Natural killer cell (primary cell): ENCODE data around the gene RAB11FIP3. TPM values are rescaled to one million over a fixed set of nuclear protein-coding genes. Genes with fewer than 3 reads are reported as not detected.

ENCODE experiments used
- ATAC-seq, 3 donors: fragments of 150-1000 bp in 2 of 3; fragments of 200-7000 bp in 1 of 3; cut with Tn5 transposase; 1 replicate in 1 of 3; 2 replicates in 2 of 3; pipeline ENCODE4 v1.10.0; 2021; ENCODE audit warnings: mild to moderate bottlenecking in 2 of 3, moderate library complexity in 2 of 3
- DNase-seq, 2 donors: peaks; one replicate each; pipeline versions ENCODE4 v3.0.0 to v3.0.0-alpha.2; 2013 to 2021; ENCODE audit warnings: mixed read lengths in 1 of 2
- H3K27ac ChIP-seq: one replicate; pipeline ENCODE4 v1.5.1; 2013; ENCODE audit warnings: mild to moderate bottlenecking, low read length
- H3K27me3 ChIP-seq: one replicate; pipeline ENCODE4 v1.6.1; 2013; ENCODE audit warnings: low read length; ENCODE audit not compliant: control insufficient read depth, insufficient read depth
- H3K36me3 ChIP-seq: one replicate; pipeline ENCODE4 v1.6.1; 2013; ENCODE audit warnings: low read length; ENCODE audit not compliant: control insufficient read depth, insufficient read depth
- H3K4me1 ChIP-seq: one replicate; pipeline ENCODE4 v1.6.1; 2013; ENCODE audit warnings: low read length; ENCODE audit not compliant: control insufficient read depth, insufficient read depth
- H3K4me3 ChIP-seq: one replicate; pipeline ENCODE4 v1.5.1; 2013; ENCODE audit warnings: low read length
- H3K9me3 ChIP-seq: one replicate; pipeline ENCODE4 v1.6.1; 2013; ENCODE audit warnings: low read length; ENCODE audit not compliant: control insufficient read depth, insufficient read depth
- H3K27ac Mint-ChIP-seq, 2 donors: one replicate each; pipeline ENCODE4 v1.8.0; 2022; ENCODE audit warnings: mild to moderate bottlenecking in 2 of 2, mixed read lengths in 2 of 2, moderate library complexity in 1 of 2
- H3K27me3 Mint-ChIP-seq, 2 donors: one replicate each; pipeline ENCODE4 v1.8.0; 2022; ENCODE audit warnings: low read depth in 2 of 2, mixed read lengths in 2 of 2
- H3K36me3 Mint-ChIP-seq: one replicate; pipeline ENCODE4 v1.8.0; 2022; ENCODE audit warnings: mixed read lengths
- H3K4me1 Mint-ChIP-seq, 2 donors: one replicate each; pipeline ENCODE4 v1.8.0; 2022; ENCODE audit warnings: mixed read lengths in 2 of 2
- H3K4me3 Mint-ChIP-seq: one replicate; pipeline ENCODE4 v1.8.0; 2022; ENCODE audit warnings: mild to moderate bottlenecking, moderate library complexity, mixed read lengths
- H3K9me3 Mint-ChIP-seq, 2 donors: one replicate each; pipeline ENCODE4 v1.8.0; 2022; ENCODE audit warnings: mixed read lengths in 2 of 2
- WGBS: methylation state at CpG from one replicate; pipeline ENCODE4 v1.1.7; 2013; ENCODE audit warnings: missing lambda C conversion rate; ENCODE audit not compliant: insufficient coverage; 5-methylcytosine and 5-hydroxymethylcytosine counted together
- intact Hi-C: fragments of 100-400 bp; cut with micrococcal nuclease; formaldehyde crosslinking; loops from one replicate; pipeline ENCODE4 v1.14.2; 2022
- total RNA-seq, 4 donors: library from RNA; stranded (reverse); fragments of 120-200 nt in 1 of 4; gene quantifications; one replicate each; pipeline versions ENCODE4 v1.2.3 to v1.2.4, GENCODE V29; 2013 to 2022
- TF ChIP-seq, protein P1 (sequence below): fragments of 200-600 bp; IDR thresholded peaks from one replicate; pipeline ENCODE4 v1.8.0; 2022; ENCODE audit warnings: antibody characterized with exemption

Gene RAB11FIP3
- total RNA-seq, 3 donors from 2014 or later (not counting 1 experiment from before 2014, with no cell fraction given): 51.0 to 61.2 (median 55.3) TPM

DNA sequence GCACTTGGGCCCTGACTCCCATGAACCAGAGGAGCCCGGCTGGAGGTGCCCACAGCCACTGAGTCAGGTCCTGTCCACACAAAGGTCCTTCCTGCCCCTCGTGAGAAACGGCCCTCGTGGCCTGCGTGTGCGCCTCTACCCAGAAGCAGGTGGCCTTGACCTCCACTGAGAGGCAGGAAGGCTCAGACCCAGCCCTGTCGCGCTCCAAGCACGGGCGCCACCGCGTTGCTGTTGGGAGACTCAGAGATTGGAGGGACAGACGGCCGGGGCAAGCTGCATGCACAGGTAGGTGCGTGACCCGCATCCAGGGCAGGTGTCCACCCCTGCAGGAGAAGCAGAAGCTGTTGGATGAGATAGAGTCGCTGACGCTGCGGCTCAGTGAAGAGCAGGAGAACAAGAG is 94.0 kb downstream of the RAB11FIP3 start:
- H3K36me3 ChIP-seq: peaks cover 7% of the 10 kb centered on the region
- Mint-ChIP-seq H3K36me3 (no peaks in the 10 kb centered on the region), H3K27me3 (no peaks in the 10 kb centered on the region), H3K4me1 (no peaks in the 10 kb centered on the region), H3K9me3 (no peaks in the 10 kb centered on the region), H3K4me3 (no peak overlapping the region), H3K27ac (no peak overlapping the region)
- 95% methylated on average over 19 of the region's 19 CpGs for WGBS
- no peaks in the 10 kb centered on the region for H3K27me3 ChIP-seq
- H3K9me3 ChIP-seq: no peaks in the 10 kb centered on the region
- intact Hi-C loops: no loop called here
- TF ChIP-seq, protein P1, sequence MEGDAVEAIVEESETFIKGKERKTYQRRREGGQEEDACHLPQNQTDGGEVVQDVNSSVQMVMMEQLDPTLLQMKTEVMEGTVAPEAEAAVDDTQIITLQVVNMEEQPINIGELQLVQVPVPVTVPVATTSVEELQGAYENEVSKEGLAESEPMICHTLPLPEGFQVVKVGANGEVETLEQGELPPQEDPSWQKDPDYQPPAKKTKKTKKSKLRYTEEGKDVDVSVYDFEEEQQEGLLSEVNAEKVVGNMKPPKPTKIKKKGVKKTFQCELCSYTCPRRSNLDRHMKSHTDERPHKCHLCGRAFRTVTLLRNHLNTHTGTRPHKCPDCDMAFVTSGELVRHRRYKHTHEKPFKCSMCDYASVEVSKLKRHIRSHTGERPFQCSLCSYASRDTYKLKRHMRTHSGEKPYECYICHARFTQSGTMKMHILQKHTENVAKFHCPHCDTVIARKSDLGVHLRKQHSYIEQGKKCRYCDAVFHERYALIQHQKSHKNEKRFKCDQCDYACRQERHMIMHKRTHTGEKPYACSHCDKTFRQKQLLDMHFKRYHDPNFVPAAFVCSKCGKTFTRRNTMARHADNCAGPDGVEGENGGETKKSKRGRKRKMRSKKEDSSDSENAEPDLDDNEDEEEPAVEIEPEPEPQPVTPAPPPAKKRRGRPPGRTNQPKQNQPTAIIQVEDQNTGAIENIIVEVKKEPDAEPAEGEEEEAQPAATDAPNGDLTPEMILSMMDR: no peak
- H3K4me3 ChIP-seq: no peak overlapping the region
- no peak for ATAC-seq
- DNase-seq: no peak
- H3K4me1 ChIP-seq: peaks cover 3% of the 10 kb centered on the region
- H3K27ac ChIP-seq: no peak overlapping the region

DNA sequence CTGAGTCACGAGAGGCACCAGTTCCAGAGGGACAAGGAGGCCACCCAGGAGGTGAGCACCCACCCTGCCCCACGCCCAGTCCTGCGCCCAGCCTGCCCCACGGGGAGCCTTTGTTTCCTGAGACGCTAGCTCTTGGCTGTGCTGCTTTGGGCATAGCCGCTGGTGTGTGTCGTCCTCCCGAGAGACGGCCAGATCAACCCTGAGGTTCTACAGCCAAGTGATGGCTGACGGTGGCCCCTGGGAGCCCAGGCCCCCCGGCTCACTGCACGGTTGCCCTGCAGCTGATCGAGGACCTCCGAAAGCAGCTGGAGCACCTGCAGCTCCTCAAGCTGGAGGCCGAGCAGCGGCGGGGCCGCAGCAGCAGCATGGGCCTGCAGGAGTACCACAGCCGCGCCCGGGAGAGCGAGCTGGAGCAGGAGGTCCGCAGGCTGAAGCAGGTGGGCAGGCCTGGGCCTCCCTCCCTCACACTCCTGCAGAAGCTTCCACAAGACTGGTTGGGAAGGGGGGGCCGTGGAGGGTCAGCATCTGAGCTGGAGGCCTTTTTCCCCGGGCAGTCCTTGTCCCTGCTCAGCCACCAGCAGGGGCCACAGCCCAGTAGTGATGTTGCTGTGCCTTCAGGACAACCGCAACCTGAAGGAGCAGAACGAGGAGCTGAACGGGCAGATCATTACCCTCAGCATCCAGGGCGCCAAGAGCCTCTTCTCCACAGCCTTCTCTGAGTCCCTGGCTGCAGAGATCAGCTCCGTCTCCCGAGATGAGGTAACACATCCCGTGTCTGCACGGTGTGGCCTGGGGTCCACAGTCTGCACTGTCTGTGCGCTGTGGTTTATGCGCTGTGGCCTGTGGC is 94.6 kb downstream of the RAB11FIP3 start:
- no peak overlapping the region for H3K27ac ChIP-seq
- H3K4me3 ChIP-seq: no peak overlapping the region
- no peaks in the 10 kb centered on the region for H3K9me3 ChIP-seq
- ATAC-seq: no peak
- peaks cover 7% of the 10 kb centered on the region for H3K36me3 ChIP-seq
- H3K4me3 Mint-ChIP-seq: no peak overlapping the region
- H3K27ac Mint-ChIP-seq: no peak overlapping the region
- H3K4me1 ChIP-seq: peaks cover 5% of the 10 kb centered on the region
- TF ChIP-seq, protein P1: no peak
- H3K27me3 Mint-ChIP-seq: no peaks in the 10 kb centered on the region
- no peaks in the 10 kb centered on the region for H3K9me3 Mint-ChIP-seq
- H3K36me3 Mint-ChIP-seq: no peaks in the 10 kb centered on the region
- no peaks in the 10 kb centered on the region for H3K4me1 Mint-ChIP-seq
- intact Hi-C loops: no loop called here
- WGBS: 93% methylated on average over 35 of the region's 35 CpGs
- H3K27me3 ChIP-seq: no peaks in the 10 kb centered on the region
- no peak for DNase-seq

- peaks cover 4% of the 10 kb centered on the region for H3K36me3 ChIP-seq
- Mint-ChIP-seq H3K4me1 (peaks cover 6 to 7% of the 10 kb centered on the region in 2 donors), H3K27me3 (no peaks in the 10 kb centered on the region), H3K9me3 (no peaks in the 10 kb centered on the region), H3K4me3 (no peak overlapping the region), H3K27ac (no peak overlapping the region), H3K36me3 (no peaks in the 10 kb centered on the region)
- TF ChIP-seq, protein P1: no peak
- no peaks in the 10 kb centered on the region for H3K27me3 ChIP-seq
- peaks cover 13% of the 10 kb centered on the region for H3K4me1 ChIP-seq
- intact Hi-C loops: no loop called here
- 96% methylated on average over 13 of the region's 13 CpGs for WGBS
- DNase-seq (no peak), ATAC-seq (no peak)
- no peak overlapping the region for H3K27ac ChIP-seq
- H3K4me3 ChIP-seq: no peak overlapping the region
- no peaks in the 10 kb centered on the region for H3K9me3 ChIP-seq
Measured at GRCh38 chr16:520847-521246, 95.4 kb downstream of the RAB11FIP3 start.
